ENCODE data around the gene KRT27.
"Not testable (repeated sequence)": the region's sequence is repeated elsewhere in the genome, so short reads cannot be mapped to it uniquely, and the experiment has no call there.

KRT27 gene

DNA sequence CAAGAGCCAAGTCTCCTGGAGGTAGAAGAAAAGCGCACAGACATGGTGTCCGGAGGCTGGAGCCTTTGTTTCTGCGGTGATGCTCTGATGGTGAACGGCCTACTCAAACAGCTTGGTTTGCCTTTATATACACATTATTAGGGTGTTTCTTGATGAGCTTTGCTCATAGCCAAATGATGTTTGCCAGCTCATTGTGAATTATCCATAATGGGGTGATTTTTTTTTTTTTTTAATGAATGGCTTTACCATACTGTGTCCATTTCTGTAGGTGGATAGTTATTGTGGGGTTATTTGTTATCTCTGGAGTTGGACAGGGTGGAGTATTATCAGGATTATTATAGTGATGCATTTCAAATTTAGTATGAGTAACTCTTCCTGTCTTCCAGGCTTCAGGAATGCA, at the start of gene KRT27:
TSS of gene KRT27 (minus strand) at position 101 of the 400 bp plus-strand sequence. CDS start at position 44, 57 bp downstream.
- DNase-seq, result no peak

GRCh38 chr17:40830085-40830776, 47.9 kb upstream of the KRT27 start:
- no peak for DNase-seq

DNA sequence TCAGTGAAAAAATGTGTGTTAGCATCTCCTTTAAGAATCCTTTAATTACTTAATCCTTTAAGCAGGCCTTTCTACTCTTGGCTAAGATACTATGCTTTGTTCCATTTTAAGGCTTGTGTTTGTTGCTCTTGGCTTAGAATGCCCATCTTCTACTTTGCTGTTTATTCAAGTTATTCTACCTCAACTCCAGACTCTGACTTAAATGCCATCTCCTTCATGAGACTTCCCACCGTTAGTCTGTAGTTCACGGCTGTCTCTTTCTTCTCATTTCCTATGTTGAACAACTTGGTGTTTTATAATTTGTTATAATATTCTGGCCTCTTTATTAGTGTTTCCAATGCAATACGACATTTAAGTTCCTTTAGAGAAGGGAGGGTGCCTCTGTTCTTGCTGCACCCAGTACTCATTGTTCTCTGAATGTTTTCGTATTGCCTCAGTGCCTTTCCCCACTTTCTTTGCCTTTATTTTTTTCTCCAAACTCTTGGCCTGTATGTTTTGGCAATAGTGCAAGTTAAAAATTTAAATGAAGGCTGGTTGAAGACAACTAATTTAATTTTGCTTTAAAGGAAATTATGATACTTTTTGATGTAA, 46.2 kb upstream of the KRT27 start:
- no peak for DNase-seq

DNA sequence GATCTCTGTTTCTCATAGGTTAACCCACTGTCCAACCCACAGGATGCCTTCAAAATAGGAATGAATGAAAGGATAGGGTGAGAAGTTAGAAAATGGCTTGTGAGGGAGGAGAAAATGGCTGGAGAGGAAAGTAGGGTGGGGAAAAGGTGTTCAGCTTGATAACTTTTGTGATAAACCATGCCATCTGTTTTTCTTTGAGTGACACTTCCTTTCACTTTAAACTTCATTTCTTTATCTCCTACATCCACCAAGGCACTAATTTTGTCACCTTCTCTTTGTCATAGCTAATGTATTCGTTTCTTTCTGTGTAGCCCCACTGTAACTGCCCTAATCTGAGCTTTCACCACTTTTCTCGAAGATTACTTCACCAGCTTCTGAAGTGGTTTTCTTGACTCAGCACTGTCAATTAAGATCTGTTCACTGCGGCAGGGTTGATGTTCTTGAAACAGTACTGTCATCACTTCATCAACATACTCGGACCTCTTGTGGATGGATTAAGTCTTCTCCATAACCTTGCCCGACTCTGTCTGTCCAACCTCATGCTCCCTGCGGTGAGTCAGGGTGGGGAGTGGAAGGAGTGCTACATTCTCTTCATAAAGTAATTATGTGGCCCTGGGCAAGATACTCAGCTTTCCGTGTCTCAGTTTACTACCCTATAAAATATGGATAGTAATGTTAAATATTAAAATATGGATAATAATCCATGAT, 45.5 kb upstream of the KRT27 start:
- DNase-seq, result peak; percentile 20

GRCh38 chr17:40825599-40825998, 43.2 kb upstream of the KRT27 start:
- DNase-seq, result no peak

- no peak for DNase-seq
Observed at GRCh38 chr17:40824015-40824832, 41.9 kb upstream of the KRT27 start.

DNA sequence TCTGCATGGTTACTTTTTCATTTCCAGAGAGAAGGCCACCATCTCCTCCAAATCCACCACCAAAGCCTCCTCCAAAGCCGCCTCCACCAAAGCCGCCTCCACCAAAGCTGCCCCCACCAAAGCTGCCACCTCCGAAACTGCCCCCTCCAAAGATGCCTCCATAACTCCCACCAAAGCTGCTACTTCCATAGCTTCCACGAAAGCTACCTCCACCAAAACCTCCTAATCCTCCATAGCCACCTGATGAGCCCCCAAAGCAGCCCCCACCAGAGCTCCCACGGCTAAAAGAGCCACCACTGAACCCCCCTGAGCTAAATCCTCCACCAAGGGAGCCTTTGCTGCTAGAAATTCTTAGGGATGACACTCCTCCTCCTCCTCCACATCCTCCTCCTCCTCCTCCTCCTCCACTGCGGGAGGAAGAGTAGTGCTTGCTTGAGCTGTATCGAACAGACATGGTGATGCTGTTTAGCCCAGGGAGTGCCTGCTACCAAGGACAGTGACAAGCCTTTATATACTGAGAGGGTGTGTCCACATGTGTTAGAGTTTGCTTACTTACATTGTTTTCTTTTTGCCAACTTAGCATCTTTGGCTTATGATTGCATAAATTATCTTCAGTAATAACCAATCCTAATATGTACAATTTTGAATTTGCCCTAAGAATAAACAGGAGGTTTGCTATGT, 39.9 kb upstream of the KRT27 start, which contains the start of gene KRT10:
TSS of gene KRT10 (minus strand) at position 483 of the 681 bp plus-strand sequence. CDS start at position 454, 29 bp downstream.
- no peak for DNase-seq

DNA sequence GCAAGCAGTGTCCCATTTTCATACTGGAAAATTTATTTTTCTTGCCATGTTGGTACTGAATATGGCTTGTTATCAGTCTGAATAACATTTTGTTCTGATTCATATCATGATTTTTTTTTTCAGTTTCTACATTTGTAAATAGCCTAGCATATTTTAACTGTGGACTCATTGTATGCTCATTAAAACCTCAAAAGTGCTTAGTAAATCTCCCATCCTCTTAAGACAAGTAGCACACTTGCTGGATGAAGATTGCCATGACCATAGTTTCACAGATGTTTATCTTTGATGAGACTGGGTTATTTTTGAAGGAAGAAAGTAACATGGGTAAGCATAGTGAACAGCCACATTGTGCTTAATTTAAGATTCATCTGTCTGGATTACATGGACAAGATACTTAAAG, 39.2 kb upstream of the KRT27 start:
- no peak for DNase-seq

GRCh38 chr17:40820228-40820838, 38.0 kb upstream of the KRT27 start:
- DNase-seq, result no peak

DNA sequence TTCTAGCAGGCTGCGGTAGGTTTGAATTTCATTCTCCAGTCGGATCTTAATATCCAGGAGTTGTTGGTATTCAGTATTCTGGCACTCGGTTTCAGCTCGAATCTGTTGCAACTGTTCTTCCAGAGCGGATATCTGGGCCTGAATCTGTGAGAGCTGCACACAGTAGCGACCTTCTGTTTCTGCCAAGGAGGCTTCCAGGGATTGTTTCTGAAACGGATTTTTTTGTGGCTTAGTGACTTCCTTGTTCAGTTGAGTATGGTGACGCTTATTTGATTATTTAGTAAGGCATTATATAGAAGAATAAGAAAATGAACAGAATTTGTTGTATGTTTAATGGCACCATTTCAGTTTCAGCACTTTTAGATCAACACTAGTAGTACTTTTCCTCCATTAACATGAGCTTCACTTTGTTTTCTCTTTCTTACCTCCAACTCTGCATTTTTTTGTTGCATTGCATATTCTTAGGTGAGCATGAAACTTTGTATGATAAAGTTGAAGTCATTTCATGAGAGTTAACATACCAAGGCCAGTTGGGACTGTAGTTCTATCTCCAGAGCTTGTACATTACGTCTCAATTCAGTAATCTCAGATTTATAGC, 37.3 kb upstream of the KRT27 start:
- DNase-seq, result peak; percentile 12

DNA sequence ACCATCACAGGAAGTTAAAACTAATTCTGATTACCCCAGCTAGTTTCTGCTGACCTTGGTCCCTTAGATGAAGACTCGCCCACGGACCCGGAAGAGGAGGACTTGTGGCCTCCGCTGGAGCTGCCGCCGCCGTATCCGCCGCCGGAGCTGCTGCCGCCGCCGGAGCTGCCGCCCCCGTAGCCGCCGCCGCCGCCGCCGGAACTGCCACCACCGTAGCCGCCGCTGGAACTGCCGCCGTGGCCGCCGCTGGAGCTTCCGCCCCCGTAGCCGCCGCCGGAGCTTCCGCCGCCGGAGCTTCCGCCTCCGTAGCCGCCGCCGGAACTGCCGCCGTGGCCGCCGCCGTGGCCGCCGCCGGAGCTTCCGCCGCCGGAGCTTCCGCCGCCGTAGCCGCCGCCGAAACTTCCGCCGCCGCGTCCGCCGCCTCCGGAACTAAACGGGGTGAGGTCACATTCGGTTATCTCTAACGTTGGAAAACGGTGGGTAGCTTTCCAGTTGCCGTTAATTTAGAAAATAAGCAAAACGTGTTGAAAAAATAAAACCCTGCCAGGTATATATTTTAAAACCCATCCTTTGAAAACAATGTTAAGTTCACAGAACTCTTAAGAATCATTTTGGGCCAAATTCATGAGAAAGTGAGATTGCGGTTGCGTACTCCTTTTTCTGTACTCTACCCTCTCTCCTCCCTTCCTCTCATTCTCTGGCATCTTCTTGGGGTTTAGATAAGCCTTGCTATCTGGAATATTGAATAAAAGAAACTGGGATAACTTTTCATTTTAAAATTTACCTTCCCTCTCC, 36.6 kb upstream of the KRT27 start:
- DNase-seq, result peak; percentile 78

DNA sequence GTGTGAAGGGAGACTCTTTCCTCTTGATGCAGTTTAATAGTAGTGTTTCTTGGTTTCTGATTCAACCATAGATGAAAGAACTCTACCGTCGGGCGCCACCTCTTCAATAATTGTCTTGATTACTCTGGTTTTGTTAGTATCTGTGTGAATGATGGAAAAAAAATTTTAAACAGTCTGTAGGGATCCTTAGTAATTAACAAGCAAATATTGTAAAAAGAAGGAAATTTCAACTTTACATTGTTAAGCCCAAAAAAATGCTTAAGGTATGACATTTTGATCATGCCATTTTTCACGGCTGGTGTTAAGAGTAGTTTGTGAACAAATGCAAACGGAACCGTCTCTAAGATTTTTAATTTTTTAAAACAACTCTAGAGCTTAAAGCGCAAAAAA, 36.0 kb upstream of the KRT27 start:
- no peak for DNase-seq

DNA sequence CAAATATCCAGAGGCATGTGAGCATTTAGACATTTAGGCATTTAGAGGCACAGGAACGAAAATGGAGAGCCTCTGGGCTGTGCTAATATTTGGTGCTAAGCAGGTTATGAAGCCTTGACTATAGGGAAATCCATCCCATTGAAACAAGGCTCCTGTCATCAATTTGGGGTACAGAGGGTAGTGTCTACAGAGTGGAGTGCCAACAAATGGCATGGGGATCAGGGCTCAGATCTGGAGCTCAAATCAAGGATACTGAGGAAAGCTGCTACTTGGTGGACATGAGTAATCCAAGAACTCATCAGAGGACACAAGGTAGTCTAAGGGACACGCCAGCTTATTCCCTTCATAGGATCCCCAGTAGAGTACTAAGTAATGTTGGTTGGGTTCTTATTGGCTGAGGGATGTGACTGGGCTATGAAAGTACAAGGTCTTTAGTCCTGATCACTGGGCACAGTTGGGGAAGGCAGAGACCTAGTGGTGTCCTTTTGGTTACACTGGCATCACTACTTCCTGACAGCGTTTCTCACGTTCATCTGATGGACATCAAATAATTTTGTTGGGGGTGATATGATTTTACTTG, 34.8 kb upstream of the KRT27 start:
- no peak for DNase-seq

- DNase-seq, result no peak
Observed at GRCh38 chr17:40816569-40816968, 34.2 kb upstream of the KRT27 start.

GRCh38 chr17:40815381-40815780, 33.0 kb upstream of the KRT27 start:
- DNase-seq, result no peak

DNA sequence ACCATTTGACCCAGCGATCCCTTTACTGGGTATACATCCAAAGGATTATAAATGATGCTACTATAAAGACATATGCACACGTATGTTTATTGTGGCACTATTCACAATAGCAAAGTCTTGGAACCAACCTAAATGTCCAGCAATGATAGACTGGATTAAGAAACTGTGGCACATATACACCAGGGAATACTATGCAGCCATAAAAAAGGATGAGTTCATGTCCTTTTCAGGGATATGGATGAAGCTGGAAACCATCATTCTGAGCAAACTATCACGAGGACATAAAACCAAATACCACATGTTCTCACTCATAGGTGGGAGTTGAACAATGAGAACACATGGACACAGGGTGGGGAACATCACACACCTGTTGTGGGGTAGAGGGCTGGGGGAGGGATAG, 32.3 kb upstream of the KRT27 start:
- DNase-seq, result not testable (repeated sequence)

DNA sequence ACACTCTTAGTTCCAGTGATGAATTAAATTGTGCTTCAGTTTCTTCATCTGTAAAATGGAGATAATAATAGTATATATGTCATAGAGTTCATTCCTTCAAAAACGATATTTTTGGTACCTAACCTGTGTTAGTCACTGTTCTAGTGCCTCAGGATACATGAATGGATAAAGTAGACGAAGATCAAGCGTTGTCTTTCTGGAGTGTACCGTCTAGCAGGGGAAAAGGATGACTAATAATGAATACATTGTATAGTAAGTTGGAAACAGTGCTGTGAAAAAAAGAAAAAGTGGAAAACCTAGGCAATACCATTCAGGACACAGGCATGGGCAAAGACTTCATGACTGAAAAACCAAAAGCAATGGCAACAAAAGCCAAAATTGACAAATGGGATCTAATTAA, 31.5 kb upstream of the KRT27 start:
- no peak for DNase-seq

DNA sequence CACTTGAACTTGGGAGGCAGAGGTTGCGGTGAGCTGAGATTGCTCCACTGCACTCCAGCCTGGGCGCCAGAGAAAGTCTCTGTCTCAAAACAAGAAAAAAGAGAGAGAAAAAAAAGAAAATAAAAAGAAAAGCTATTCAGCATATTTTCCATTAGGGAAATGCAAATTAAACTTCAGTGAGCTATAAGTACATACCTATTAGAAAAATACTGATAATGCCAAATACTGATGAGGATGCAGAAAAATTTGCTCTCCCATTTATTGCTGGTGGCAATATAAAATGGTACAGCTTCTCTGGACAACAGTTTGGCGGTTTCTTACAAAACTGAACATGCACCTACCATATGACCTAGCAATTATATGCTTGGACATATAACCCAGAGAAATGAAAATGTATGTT, 30.3 kb upstream of the KRT27 start:
- DNase-seq, result no peak

DNA sequence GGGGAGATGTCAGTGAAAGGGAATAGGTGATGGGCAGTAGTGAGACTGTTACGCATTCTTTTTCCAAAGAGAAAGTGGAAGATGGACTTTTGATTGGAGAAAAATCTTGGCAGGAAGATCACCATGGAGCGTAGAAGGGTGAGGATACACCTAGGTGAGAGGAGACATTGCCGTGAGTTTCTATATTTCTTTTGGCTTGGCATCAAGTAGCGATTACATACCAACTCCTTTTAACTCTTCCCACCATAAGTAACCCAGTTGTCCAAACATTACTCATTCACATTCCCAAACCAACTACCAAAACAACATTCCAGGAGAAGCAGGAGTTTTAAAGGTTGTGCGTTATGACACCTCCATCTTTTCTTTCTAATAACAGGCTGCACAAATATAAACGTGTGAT, 28.1 kb upstream of the KRT27 start:
- DNase-seq, result no peak

DNA sequence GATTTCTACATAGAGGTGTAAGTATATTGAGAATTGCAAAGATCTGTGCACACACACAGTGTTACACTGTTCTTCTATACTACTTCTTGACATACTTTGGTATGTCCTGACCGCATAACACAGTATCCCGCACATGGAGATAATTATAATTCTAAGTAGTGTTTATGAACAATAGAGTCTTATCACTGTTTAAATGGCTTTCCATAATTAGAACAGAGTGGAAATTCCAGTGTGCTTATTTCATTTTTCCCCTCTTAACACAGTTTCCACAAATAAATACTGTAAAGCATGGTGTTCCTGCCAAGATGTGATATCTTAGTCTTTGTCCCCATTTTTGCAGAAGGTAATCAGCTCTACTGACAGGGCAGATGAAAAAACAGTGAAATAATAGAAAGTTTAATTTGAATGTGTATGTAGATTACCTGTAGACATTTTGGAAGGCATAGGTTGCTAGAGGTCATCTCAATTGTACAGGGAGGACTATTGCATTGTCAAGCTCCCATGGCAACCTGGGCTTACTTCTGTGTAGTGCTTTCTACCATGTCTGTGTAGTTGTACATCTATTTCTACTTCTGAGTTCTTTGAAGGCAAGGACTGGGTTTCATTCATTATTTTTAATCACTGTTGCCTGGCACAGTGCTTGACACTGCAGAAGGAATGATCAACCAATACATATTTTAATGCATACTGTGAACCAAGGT, 27.5 kb upstream of the KRT27 start:
- DNase-seq, result no peak

Measured in NCI-H82 (cell line).